GM12874 (cell line): ENCODE measurements around the gene MLXIPL.

Experiments used
- CTCF ChIP-seq: IDR thresholded peaks from 2 replicates; pipeline ENCODE4 v1.5.1; 2011; ENCODE audit warnings: low read depth, mild to moderate bottlenecking, control low read depth, low read length, moderate library complexity; ENCODE audit not compliant: insufficient read depth

The MLXIPL gene

GRCh38 chr7:73602721-73603651, 21.3 kb downstream of the MLXIPL start:
- no peak for TF ChIP-seq CTCF

GRCh38 chr7:73599916-73600315, 24.4 kb downstream of the MLXIPL start:
- no peak for TF ChIP-seq CTCF

DNA sequence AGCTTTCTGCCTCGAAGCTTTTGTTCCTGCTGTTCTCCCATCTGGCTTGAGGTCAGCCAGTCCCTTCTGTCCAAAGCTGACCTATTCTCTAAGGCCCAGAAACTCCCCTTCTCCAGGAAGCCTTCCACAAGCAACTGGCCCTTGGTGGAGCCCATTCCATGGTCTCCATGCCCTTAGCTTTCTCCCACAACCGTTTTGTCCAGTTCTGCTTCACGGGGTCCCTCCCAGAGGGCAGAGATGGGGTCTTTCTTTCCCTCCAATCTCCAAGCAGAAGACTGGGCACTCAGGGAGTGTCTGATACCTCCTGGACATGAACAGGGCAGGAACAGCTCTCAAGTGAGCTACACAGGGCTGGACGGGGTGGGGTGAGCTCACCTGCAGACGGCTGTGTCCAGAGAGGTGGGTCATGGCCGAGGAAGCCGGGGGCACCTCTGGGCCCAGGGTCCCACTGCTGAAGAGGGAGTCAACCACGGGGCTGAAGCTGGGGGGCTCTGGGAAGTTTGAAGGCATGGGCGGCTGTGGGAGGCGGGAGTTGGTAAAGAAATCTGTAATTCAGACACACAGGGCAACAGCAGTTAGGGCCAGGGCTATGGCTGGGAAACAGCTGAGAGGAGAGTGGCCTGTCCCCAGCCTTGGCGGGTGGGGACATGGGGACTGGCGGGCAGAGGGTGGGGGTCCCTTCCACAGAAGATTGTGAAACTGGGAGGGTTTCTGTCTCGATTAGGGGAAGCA, 25.0 kb downstream of the MLXIPL start:
- TF ChIP-seq CTCF: no peak

GRCh38 chr7:73597978-73598782, 26.1 kb downstream of the MLXIPL start:
- TF ChIP-seq CTCF: no peak

DNA sequence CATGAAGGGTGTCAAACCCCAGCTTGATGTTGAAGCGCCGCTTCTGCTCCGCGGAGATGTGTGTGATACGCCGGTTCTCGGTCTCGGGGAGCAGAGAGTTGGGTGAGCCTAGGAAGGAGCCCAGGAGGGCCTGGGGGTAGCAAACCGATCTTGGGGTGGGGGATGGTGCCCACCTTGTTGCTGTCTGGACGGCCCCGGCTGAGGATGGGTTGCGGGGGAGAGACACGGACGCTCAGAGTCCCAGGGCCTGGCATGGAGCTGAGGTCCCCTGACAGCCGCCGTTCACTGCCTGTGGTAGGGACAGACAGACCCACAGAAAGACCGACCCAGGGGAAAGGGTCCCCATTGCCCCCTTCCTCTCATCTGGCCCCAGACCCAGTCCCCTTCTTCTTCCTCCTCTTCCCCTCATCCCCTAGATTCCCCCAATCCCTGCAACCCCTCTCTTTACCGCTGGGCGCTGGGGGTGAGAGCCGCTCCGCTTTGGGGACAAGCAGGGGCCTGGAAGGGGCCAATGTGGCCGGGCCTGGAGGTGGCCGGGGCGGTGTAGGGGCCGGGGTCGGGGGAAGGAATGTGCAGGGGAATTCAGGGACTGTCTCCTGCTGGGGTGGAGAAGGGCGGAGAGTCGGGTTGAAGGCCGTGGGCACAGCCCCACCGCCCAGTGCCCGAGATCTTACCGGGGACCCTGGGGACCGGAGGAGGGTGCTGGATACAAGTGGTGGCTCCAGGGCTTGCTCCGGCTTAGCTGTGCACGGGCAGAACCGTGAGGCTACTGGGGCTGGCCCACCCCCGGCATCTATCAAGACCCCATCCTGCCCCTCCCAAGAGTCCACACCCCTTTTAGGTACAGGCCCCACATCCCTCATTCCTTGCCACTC, 27.9 kb downstream of the MLXIPL start:
- TF ChIP-seq CTCF: no peak

GRCh38 chr7:73595358-73595757, 29.0 kb downstream of the MLXIPL start:
- TF ChIP-seq CTCF: no peak
